Left lung (tissue), 10 donors: ENCODE results near the gene STON1. TPM values are rescaled to one million over a fixed set of nuclear protein-coding genes. Genes with fewer than 3 reads are reported as not detected.

ENCODE experiments used
- ATAC-seq: fragments of 200-7000 bp; cut with Tn5 transposase; one replicate; pipeline ENCODE4 v1.9.1; 2020; ENCODE audit warnings: moderate library complexity
- DNase-seq, 4 donors: peaks; one replicate each; pipeline ENCODE4 v3.0.0-alpha.2; 2013 to 2020
- H3K27ac ChIP-seq, 2 donors: fragments of 200-600 bp; sonication (generic) in 1 of 2; one replicate each; pipeline versions ENCODE4 v1.5.0 to v1.8.0; 2020 to 2021
- H3K27me3 ChIP-seq, 2 donors: fragments of 200-600 bp; sonication (generic) in 1 of 2; one replicate each; pipeline versions ENCODE4 v1.5.0 to v1.8.0; 2020 to 2021
- H3K36me3 ChIP-seq, 2 donors: fragments of 200-600 bp; sonication (generic) in 1 of 2; one replicate each; pipeline versions ENCODE4 v1.5.0 to v1.8.0; 2020 to 2021
- H3K4me1 ChIP-seq, 2 donors: fragments of 200-600 bp; one replicate each; pipeline ENCODE4 v1.8.0; 2021
- H3K4me3 ChIP-seq, 2 donors: fragments of 200-600 bp; sonication (generic) in 1 of 2; one replicate each; pipeline versions ENCODE4 v1.5.0 to v1.8.0; 2020 to 2021; ENCODE audit warnings: mild to moderate bottlenecking in 1 of 2
- H3K9me3 ChIP-seq, 2 donors: fragments of 200-600 bp; sonication (generic) in 1 of 2; one replicate each; pipeline versions ENCODE4 v1.5.0 to v1.8.0; 2020 to 2021
- intact Hi-C, 2 donors: fragments of 100-400 bp; cut with DNase I; formaldehyde crosslinking; loops; one replicate each; pipeline versions ENCODE4 v1.11.2 to v1.14.2; 2022
- polyA plus RNA-seq, 6 donors: library from polyadenylated mRNA; unstranded; fragments of 120-200 nt; gene quantifications; one replicate each; pipeline ENCODE4 v1.2.1, GENCODE V29; 2013; ENCODE audit not compliant: insufficient read length in 6 of 6
- total RNA-seq, 2 donors: library from RNA; stranded (reverse); fragmentation: NEBNext Ultra II Directional; extraction: Animal tissue kit (Norgen Biotek cat#: 25700); gene quantifications; one replicate each; pipeline ENCODE4 v1.2.1, GENCODE V29; 2021
- TF ChIP-seq, protein P1 (sequence below), 2 donors: fragments of 200-600 bp; sonication (generic) in 1 of 2; IDR thresholded peaks; one replicate each; pipeline versions ENCODE4 v1.5.0 to v1.8.0; 2021; ENCODE audit warnings: antibody characterized with exemption in 2 of 2
- donor health status: DM: no; HTN: yes; CAD: no.
- donor health status: DM: no; HTN: no; CAD: no.

STON1 gene
- total and polyA plus RNA-seq, 8 donors = 12.4 to 24.3 (median 19.2) TPM

DNA sequence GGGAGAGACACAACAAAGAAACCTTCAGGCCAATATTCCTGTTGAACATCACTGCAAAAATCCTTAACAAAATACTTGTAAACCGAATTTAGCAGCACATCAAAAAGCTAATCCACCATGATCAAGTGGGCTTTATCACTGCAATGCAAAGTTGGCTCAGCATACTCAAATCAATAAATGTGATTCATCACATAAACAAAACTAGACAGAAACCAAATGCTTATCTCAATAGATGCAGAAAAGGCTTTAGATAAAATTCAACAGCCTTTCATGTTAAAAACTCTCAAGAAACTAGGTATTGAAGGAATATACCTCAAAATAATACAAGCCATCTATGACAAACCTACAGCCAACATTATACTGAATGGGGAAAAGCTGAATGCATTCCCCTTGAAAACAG lies 108.3 kb downstream of the STON1 start:
- no peak overlapping the region for H3K4me3 ChIP-seq
- intact Hi-C loops = no loop called here
- no peak overlapping the region for H3K27ac ChIP-seq
- no peaks in the 10 kb centered on the region for H3K36me3 ChIP-seq
- no peaks in the 10 kb centered on the region for H3K4me1 ChIP-seq
- ATAC-seq = no peak
- DNase-seq = no peak
- H3K27me3 ChIP-seq = no peaks in the 10 kb centered on the region
- peaks cover 0 to 2% of the 10 kb centered on the region in 2 donors for H3K9me3 ChIP-seq
- TF ChIP-seq, protein P1, sequence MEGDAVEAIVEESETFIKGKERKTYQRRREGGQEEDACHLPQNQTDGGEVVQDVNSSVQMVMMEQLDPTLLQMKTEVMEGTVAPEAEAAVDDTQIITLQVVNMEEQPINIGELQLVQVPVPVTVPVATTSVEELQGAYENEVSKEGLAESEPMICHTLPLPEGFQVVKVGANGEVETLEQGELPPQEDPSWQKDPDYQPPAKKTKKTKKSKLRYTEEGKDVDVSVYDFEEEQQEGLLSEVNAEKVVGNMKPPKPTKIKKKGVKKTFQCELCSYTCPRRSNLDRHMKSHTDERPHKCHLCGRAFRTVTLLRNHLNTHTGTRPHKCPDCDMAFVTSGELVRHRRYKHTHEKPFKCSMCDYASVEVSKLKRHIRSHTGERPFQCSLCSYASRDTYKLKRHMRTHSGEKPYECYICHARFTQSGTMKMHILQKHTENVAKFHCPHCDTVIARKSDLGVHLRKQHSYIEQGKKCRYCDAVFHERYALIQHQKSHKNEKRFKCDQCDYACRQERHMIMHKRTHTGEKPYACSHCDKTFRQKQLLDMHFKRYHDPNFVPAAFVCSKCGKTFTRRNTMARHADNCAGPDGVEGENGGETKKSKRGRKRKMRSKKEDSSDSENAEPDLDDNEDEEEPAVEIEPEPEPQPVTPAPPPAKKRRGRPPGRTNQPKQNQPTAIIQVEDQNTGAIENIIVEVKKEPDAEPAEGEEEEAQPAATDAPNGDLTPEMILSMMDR (IDR thresholded peaks at IDR 0.05) = no peak

Other genes starting within 250 kb of the STON1 start
- 10 to 100 TPM; 23.4 to 37.9 TPM for gene FOXN2, start 215.5 kb upstream of the STON1 start, total RNA-seq
- 10 to 100 TPM; 14.9 to 18.0 (median 16.1) TPM for gene FOXN2, start 215.5 kb upstream of the STON1 start, polyA plus RNA-seq
- gene PPP1R21, start 89.4 kb upstream of the STON1 start, total RNA-seq = 10 to 100 TPM; 26.2 to 26.4 TPM
- gene PPP1R21, start 89.4 kb upstream of the STON1 start, polyA plus RNA-seq = 10 to 100 TPM; 25.4 to 34.1 (median 31.9) TPM
- gene GTF2A1L, start 87.7 kb downstream of the STON1 start, total RNA-seq = under 1 TPM in 1 of 2 donors, not detected in 1; 0.34 TPM
- under 1 TPM in 4 of 6 donors, not detected in 2; 0.37 to 0.98 (median 0.80) TPM for gene GTF2A1L, start 87.7 kb downstream of the STON1 start, polyA plus RNA-seq
- under 1 TPM in 1 of 2 donors, not detected in 1; 0.13 TPM for gene LHCGR, start 225.6 kb downstream of the STON1 start, total RNA-seq
- under 1 TPM in 5 of 6 donors, not detected in 1; 0.08 to 0.21 (median 0.16) TPM for gene LHCGR, start 225.6 kb downstream of the STON1 start, polyA plus RNA-seq